Common myeloid progenitor, CD34-positive (primary cell): ENCODE data around the gene TENM3.
A peak's percentile ranks its signal among the peaks of the same experiment; 100 is the strongest.

Experiments
- CTCF ChIA-PET: fragments of 350-600 bp; sonication (Branson Sonifier 250); formaldehyde crosslinking; loops from one replicate; lab custom pipeline; 2021; ENCODE audit warnings: antibody characterized with exemption; lab: Charles Lee
- POLR2A ChIA-PET: fragments of 350-600 bp; sonication (Branson Sonifier 250); formaldehyde crosslinking; loops from one replicate; lab custom pipeline; 2021; ENCODE audit warnings: antibody characterized with exemption; lab: Charles Lee
- DNase-seq, 3 donors: peaks; one replicate each; pipeline versions ENCODE4 v3.0.0 to v3.0.0-alpha.2; 2013
- H3K27ac ChIP-seq, 2 experiments: 1 replicate in 1 of 2; 2 replicates in 1 of 2; pipeline ENCODE4 v1.7.0; 2013; ENCODE audit warnings: inconsistent platforms in 2 of 2, low read length in 2 of 2, mild to moderate bottlenecking in 2 of 2, low read depth in 1 of 2, moderate library complexity in 1 of 2; ENCODE audit not compliant: severe bottlenecking in 2 of 2, insufficient read depth in 1 of 2, poor library complexity in 1 of 2
- H3K27me3 ChIP-seq, 5 experiments: replicated peaks in 2 of 5; 1 replicate in 3 of 5; 2 replicates in 2 of 5; pipeline versions ENCODE4 v1.6.1 to v1.7.0; 2013; ENCODE audit warnings: low read length in 4 of 5, mild to moderate bottlenecking in 2 of 5, moderate library complexity in 2 of 5, inconsistent platforms in 1 of 5; ENCODE audit not compliant: insufficient read depth in 5 of 5, control insufficient read depth in 4 of 5
- H3K36me3 ChIP-seq, 4 experiments: 1 replicate in 2 of 4; 2 replicates in 2 of 4; pipeline versions ENCODE4 v1.6.1 to v1.7.0; 2013; ENCODE audit warnings: low read length in 3 of 4, control low read depth in 1 of 4, mild to moderate bottlenecking in 1 of 4; ENCODE audit not compliant: control insufficient read depth in 4 of 4, insufficient read depth in 4 of 4
- H3K4me1 ChIP-seq, 4 experiments: 1 replicate in 3 of 4; 2 replicates in 1 of 4; pipeline versions ENCODE4 v1.6.1 to v1.7.1; 2013; ENCODE audit warnings: low read length in 3 of 4, mild to moderate bottlenecking in 3 of 4, control low read depth in 1 of 4, inconsistent platforms in 1 of 4, moderate library complexity in 1 of 4; ENCODE audit not compliant: control insufficient read depth in 4 of 4, insufficient read depth in 4 of 4; ENCODE audit errors: control extremely low read depth in 1 of 4
- H3K4me3 ChIP-seq, 7 experiments: 1 replicate in 4 of 7; 2 replicates in 3 of 7; pipeline versions ENCODE4 v1.5.1 to v1.7.0; 2013; ENCODE audit warnings: mild to moderate bottlenecking in 7 of 7, low read length in 6 of 7, moderate library complexity in 6 of 7, inconsistent platforms in 2 of 7, low read depth in 2 of 7, control low read depth in 1 of 7; ENCODE audit not compliant: insufficient read depth in 4 of 7, control insufficient read depth in 1 of 7; ENCODE audit errors: extremely low read depth in 1 of 7
- H3K9me3 ChIP-seq, 5 experiments: 1 replicate in 4 of 5; 2 replicates in 1 of 5; pipeline versions ENCODE4 v1.6.1 to v1.7.1; 2013; ENCODE audit warnings: low read length in 4 of 5, mild to moderate bottlenecking in 2 of 5, inconsistent platforms in 1 of 5, low read depth in 1 of 5, moderate library complexity in 1 of 5; ENCODE audit not compliant: control insufficient read depth in 4 of 5, insufficient read depth in 2 of 5; ENCODE audit errors: control extremely low read depth in 1 of 5
- WGBS: methylation state at CpG from one replicate; pipeline ENCODE4 v1.1.5; 2013; ENCODE audit not compliant: insufficient coverage; 5-methylcytosine and 5-hydroxymethylcytosine counted together

The TENM3 gene

DNA sequence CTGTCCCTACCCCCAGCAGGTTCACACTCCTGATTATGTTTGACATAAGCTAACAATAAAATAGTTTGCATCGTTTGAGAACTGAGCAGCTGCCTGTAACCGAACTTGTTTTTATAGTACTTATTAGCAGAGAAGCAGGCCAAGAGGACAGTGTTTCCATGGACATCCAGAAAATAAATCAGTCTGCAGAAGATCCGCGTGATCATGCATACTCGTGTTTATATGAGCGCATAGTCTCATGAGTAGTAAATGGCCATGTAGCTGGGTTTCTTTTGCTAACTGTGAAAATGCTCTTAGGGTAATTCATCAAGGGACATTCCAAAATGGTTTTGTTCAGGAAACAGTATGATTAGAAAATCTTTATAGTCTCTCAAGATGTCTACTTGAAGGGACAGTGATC, 384.8 kb downstream of the TENM3 start:
- H3K9me3 ChIP-seq: no peaks in the 10 kb centered on the region
- ChIA-PET CTCF (no interaction called here), POLR2A (no interaction called here)
- H3K36me3 ChIP-seq: no peaks in the 10 kb centered on the region
- no peak for DNase-seq
- no peak overlapping the region for H3K27ac ChIP-seq
- H3K27me3 ChIP-seq: peaks cover 0 to 2% (median 0%) of the 10 kb centered on the region in 5 experiments
- no peak overlapping the region for H3K4me3 ChIP-seq
- no peaks in the 10 kb centered on the region for H3K4me1 ChIP-seq
- WGBS: 99% methylated on average over 6 of the region's 6 CpGs

DNA sequence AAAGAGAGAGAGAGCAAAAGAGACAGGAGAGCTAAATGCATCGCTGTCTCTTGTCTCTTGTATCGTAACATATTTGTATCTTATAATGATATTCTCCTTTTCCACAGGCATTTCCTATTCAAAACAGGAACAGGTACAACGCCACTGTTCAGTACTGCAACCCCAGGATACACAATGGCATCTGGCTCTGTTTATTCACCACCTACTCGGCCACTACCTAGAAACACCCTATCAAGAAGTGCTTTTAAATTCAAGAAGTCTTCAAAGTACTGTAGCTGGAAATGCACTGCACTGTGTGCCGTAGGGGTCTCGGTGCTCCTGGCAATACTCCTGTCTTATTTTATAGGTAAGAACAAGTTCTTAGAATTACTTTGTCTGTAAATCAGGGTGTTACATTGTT, 385.3 kb downstream of the TENM3 start:
- ChIA-PET POLR2A (no interaction called here), CTCF (no interaction called here)
- no peak overlapping the region for H3K4me3 ChIP-seq
- H3K4me1 ChIP-seq: no peaks in the 10 kb centered on the region
- H3K27ac ChIP-seq: no peak overlapping the region
- WGBS: 100% methylated on average over 3 of the region's 6 CpGs
- no peak for DNase-seq
- H3K27me3 ChIP-seq: peaks cover 0 to 2% (median 0%) of the 10 kb centered on the region in 5 experiments
- H3K36me3 ChIP-seq: no peaks in the 10 kb centered on the region
- H3K9me3 ChIP-seq: no peaks in the 10 kb centered on the region

DNA sequence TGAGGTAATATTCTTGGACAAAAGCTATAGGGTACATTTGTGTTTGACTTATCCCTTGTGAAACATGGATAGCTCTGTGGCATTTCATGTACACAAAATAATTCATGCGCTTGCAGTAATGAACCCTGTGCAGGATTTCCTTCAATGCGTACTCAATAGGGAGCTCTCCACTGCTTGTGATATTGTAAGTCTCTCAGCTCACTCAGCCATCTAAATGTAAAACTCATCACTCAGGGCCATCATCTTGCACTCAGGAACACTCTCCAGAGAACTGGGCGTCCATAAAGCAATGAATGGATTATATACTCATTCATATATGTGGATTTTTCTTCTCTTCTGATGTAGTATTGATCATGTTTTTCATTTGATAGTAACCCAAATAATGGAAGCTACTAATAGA, 385.9 kb downstream of the TENM3 start:
- H3K27me3 ChIP-seq: peaks cover 0 to 2% (median 0%) of the 10 kb centered on the region in 5 experiments
- ChIA-PET POLR2A (no interaction called here), CTCF (no interaction called here)
- no peaks in the 10 kb centered on the region for H3K36me3 ChIP-seq
- no peak for DNase-seq
- H3K4me1 ChIP-seq: no peaks in the 10 kb centered on the region
- no peak overlapping the region for H3K4me3 ChIP-seq
- H3K9me3 ChIP-seq: no peaks in the 10 kb centered on the region
- WGBS: 100% methylated on average over 2 of the region's 3 CpGs
- H3K27ac ChIP-seq: no peak overlapping the region

DNA sequence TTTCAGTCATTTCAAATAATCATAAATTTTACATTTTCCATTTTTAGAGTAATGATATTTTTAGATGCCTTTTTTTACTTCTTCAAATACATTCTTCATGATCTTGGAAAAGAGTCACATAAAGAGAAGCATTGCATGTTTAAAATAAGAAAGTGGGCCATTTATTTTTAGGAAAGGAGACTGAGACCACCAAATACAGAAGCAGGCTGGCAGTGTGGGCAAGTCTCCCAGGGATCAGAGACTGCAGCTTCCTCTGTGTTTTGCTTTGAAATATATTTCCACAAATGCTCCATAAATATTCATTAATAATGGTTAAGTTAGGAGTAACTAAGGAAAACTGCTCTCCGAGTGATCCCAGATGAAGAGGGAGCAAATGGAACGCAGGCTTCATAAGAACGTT, 397.3 kb downstream of the TENM3 start:
- no peak overlapping the region for H3K27ac ChIP-seq
- peaks cover 0 to 3% (median 0%) of the 10 kb centered on the region in 5 experiments for H3K27me3 ChIP-seq
- POLR2A ChIA-PET: no interaction called here
- no peaks in the 10 kb centered on the region for H3K36me3 ChIP-seq
- H3K9me3 ChIP-seq: peaks cover 0 to 2% (median 0%) of the 10 kb centered on the region in 5 experiments
- DNase-seq: no peak
- 100% methylated on average over 2 of the region's 3 CpGs for WGBS
- no peaks in the 10 kb centered on the region for H3K4me1 ChIP-seq
- H3K4me3 ChIP-seq: no peak overlapping the region
- CTCF ChIA-PET: no interaction called here

DNA sequence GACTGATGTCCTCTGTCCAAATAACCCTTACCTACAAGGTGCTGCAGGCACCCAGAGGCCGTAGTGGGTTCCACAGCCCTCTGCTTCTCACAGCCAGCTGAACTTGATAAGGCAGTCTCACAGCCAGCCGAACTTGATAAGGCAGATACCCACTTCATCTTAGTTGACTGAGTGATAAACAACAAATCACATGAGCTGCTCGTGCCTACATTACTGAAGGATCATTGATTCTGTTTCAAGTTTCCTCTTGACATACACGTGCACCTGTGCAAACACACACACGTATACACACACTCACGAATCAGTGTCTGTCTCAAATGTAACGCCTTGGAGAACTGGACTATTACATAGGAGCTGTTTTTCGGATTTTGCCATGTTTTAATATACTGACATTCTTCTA, 397.7 kb downstream of the TENM3 start:
- Histone ChIP-seq H3K27ac (no peak overlapping the region), H3K9me3 (peaks cover 0 to 6% (median 0%) of the 10 kb centered on the region in 5 experiments), H3K36me3 (no peaks in the 10 kb centered on the region), H3K4me3 (no peak overlapping the region), H3K27me3 (peaks cover 0 to 3% (median 0%) of the 10 kb centered on the region in 5 experiments), H3K4me1 (no peaks in the 10 kb centered on the region)
- ChIA-PET POLR2A (no interaction called here), CTCF (no interaction called here)
- no peak for DNase-seq
- 94% methylated on average over 7 of the region's 8 CpGs for WGBS

DNA sequence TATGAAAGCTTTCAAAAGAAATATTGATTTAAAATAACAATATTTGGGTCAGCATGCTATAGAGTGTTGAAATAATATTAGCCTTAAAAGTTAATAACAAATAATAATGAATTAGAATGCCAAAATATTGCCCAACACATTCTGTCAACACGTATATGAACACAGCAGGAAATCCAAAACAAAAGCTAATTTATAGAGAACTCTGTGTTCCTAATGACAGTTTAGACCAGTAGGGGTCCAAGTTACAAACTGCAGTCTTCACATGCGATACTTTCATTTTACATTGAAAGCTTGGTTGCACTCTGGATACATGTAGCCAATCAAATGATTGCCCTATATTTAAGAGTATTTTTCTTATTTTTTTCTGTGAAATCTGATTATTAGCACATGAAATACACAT, 399.6 kb downstream of the TENM3 start:
- peaks cover 0 to 6% (median 0%) of the 10 kb centered on the region in 5 experiments for H3K9me3 ChIP-seq
- ChIA-PET CTCF (no interaction called here), POLR2A (interaction anchor here (0.5 kb wide), 1 partner anchor 8 kb away, joined by 3 read pairs; no protein-coding TSS in a partner anchor)
- no peak overlapping the region for H3K4me3 ChIP-seq
- WGBS: no CpG with 5 or more reads among the region's 2 CpGs
- H3K27ac ChIP-seq: no peak overlapping the region
- no peaks in the 10 kb centered on the region for H3K4me1 ChIP-seq
- H3K27me3 ChIP-seq: peaks cover 0 to 3% (median 0%) of the 10 kb centered on the region in 5 experiments
- no peaks in the 10 kb centered on the region for H3K36me3 ChIP-seq
- DNase-seq: peak; percentile 6 to 54 (median 45)

DNA sequence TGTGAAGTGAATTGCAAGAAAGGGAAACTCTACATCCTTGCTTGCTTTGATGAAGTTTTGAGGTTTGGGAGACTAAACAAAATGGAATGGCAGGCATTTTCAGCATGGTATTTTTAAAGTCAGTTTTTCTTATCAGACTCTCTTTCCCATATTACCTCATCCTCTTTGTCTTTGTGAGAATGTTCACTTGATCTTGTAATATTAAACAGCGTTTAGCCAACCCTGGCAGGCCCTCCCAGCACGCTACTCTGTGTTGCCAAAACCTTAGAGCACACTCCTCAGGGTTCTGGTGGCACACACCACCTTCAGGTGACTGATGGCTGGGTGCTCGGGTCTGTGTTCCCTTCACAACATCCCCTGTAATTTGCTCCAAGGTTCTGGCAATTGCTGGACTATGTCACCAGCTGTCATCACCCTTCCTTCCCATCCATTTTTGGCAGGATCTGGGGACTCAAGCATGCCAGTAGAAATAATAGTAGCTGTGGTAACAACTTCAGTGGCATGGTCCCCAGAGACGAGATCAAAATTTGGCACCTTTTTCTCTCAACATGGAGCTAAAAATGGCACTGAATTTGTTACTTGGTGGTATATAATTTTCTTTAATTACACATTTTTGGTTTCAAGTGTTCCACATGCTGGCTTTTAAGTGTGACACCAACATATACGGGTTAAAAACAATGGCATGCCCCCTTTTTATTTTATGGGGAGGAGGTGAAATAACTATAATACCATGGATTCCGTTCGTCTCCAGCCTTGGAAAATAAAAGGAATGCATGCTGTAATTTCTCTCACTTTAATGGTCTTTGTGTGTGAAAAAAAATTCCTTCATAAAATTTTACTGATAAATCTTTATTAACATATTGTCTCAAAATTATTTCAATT, 400.8 kb downstream of the TENM3 start:
- Histone ChIP-seq H3K36me3 (no peaks in the 10 kb centered on the region), H3K27me3 (no peaks in the 10 kb centered on the region), H3K4me3 (no peak overlapping the region), H3K27ac (no peak overlapping the region), H3K9me3 (peaks cover 0 to 6% (median 0%) of the 10 kb centered on the region in 5 experiments), H3K4me1 (no peaks in the 10 kb centered on the region)
- DNase-seq: no peak
- CTCF ChIA-PET: no interaction called here
- WGBS: 94% methylated on average over 3 of the region's 7 CpGs
- POLR2A ChIA-PET: no interaction called here
